GM21515 (cell line): Measurements from ENCODE around the gene LILRA1.
"Not testable (repeated sequence)": the region's sequence is repeated elsewhere in the genome, so short reads cannot be mapped to it uniquely, and the experiment has no call there.

Source experiments
- ATAC-seq: cut with Tn5 transposase; IDR thresholded peaks from one replicate; pipeline ENCODE4 v1.9.1; 2021; ENCODE audit not compliant: unreplicated experiment

Gene LILRA1

DNA sequence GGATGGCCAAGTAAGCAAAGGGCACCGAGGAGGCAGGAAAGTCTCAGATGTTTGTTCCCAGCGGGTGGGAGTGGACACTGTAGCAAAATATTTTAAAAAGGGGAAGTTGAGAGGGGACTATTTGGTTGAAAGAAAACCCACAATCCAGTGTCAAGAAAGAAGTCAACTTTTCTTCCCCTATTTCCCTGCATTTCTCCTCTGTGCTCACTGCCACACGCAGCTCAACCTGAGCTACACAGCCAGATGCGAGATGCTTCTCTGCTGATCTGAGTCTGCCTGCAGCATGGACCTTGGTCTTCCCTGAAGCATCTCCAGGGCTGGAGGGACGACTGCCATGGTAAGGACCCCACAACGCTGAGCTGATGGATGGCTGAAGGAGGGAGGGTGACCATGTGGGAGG is at the start of gene LILRA1:
TSS of gene LILRA1 (plus strand) at position 188 of the 400 bp plus-strand sequence. CDS start 613 bp downstream, outside the sequence.
- ATAC-seq, result not testable (repeated sequence)

DNA sequence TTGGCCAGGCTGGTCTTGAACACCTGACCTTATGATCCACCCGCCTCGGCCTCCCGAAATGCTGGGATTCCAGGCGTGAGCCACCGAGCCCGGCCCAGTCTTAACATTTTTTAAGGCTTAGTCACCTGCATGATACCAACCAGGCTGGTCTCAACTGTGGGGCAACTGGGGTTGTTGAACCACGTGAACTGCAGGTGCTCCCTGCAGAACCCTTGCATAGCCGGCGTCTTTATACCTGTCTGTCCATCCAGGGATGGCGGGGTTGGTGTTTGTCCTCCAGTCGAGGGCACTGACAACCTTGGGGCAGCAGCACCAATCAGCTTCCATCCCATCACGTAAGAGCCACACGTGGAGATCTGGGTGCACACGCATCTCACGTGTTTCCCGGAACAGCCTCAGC is 44.6 kb upstream of the LILRA1 start:
- no peak for ATAC-seq

DNA sequence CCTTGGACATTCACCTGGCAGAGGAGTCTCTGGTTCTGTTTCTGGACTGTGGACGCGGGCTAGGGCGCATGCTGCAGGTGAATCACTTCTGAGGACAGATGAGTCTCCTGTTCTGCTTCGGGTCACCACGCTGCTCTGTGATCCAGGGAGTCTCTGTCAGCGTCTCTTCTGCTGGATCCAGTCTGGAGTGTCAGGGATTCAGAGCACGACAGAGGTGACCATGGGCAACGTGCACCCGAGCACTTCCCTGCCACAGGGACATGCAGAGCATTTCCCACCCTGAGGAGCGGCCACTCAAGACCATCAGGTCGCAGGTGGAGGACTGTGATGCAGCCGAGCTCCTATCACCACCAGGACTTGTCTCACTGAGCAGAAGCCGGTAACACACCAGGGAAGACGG is 44.2 kb upstream of the LILRA1 start:
- ATAC-seq, result no peak

DNA sequence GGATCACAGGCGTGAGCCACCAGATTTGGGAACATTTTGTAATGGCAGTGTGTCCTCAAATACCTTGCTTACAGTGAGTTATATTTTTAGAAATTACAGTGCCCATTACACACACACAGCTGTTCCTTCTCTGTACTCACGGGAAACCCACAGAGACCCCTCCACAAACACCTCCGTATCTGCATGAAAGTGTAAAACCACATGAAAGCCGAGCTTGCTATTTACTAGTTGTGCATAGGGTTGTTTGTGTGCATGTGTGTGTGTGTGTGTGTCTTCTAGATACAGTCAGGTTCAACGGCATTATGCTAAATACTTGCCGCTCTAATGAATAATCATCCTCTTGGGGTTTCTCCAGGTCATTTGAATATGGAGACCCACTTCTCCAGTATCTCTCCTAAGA is 42.1 kb upstream of the LILRA1 start:
- no peak for ATAC-seq

DNA sequence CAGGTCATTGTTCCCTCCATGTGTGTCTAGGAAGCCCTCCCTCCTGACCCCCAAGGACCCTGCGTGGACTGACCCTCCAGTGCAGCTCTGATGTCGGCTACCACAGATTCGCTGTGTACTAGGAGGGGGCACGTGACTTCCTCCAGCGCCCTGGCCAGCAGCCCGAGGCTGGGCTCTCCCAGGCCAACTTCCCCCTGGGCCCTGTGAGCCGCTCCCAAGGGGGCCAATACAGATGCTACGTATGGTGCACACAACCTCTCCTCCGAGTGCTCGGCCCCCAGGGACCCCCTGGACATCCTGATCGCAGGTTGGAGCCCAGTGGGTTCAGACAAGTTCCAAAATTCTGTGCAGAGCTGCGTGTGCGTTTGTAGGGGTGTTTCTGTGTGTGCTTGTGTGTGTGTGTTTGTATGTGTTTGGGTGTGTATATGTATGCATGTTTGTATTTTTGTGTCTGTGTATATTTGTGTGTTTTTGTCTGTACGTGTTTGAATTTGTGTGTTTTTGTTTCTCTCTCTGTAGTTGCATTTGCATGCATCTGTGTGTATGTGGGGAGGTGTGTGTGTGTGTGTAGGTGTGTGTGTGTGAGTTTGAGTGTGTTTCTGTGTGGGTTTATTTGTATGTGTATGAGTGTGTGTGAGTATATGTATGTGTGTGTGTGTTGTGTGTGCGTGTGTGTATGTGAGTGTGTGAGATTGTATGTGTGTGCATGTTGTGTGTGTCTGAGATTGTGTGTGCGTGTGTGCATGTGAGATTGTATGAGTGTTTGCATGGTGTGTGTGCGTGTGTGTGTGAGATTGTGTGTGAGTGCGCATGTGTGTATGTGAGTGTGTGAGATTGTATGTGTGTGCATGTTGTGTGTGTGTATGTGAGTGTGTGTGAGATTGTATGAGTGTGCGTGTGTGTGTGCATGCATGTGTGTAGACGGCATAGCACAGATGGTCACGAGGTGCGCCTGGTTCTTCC is 41.2 kb upstream of the LILRA1 start:
- no peak for ATAC-seq

DNA sequence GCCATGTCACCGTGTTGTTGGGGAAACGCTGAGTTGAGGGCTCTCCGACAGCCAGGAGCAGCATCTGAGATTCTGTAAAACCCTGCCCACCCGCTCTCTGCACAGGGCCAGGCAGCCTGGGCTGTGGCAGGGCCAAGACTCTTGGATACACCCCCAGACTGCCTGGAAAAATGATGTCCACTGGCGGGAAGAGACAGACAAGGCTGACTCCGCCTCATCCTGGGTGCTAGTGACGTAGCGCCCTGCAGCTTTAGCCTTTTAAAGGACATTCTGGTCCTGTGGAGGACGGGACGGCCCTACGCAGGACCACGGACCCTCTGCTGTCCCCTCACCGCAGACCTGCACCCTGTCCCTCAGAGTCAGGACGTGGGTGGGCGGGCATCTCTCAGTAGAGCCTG is 40.5 kb upstream of the LILRA1 start:
- no peak for ATAC-seq

DNA sequence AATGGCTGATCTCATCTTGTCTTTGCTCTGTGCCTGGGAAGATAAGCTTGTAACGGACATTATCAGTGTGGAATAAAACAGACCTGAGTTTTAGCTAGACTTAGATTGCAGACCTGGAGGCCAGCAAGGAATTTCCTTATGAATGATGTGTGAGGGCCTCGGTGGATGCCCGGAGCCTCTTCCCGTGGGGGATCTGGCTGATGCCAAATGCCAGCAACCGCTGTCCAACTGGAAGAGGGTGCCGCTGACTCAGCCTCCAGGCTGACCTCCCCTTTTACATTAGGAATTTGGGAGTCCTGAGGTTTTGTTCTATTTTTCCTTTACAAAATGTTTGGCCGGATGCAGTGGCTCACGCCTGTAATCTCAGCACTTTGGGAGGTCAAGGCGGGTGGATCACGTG is 39.4 kb upstream of the LILRA1 start:
- ATAC-seq, result no peak

DNA sequence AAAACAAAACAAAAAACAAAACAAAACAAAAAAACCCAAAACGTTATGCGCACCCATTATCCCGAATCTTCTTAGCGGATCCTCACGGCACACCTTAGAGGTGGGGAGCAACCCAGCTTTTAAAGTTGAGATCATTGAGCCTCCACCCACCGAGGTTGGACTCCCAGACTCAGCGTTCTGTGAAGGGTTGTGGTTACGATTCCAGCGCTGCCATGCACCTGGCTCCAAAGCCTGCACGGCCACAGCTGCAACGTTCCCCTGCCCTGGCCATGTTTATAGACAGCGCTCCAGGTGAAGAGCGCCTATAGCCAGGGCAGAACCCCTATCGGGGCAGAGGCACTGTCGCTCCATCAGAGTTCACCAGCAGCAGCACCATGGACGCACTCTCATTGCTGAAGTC is 38.5 kb upstream of the LILRA1 start:
- no peak for ATAC-seq

DNA sequence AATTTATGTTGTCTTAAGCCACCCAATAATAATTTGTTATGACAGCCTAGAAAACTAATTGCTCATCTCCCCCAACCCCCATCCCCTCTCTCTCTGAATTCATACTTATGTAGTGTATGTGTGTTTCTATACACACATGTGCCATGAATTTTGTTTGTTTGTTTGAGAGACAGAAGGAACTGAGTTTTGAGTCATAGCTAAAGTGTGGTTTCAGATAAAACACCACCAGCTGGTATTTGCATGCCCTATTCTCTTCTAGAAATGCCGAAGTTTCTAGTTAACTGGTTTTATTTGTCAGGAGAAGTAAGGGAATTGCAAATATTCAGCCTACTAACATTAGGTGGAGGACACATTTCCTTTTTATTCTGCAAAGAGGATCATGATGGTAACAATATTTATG is 37.2 kb upstream of the LILRA1 start:
- no peak for ATAC-seq

DNA sequence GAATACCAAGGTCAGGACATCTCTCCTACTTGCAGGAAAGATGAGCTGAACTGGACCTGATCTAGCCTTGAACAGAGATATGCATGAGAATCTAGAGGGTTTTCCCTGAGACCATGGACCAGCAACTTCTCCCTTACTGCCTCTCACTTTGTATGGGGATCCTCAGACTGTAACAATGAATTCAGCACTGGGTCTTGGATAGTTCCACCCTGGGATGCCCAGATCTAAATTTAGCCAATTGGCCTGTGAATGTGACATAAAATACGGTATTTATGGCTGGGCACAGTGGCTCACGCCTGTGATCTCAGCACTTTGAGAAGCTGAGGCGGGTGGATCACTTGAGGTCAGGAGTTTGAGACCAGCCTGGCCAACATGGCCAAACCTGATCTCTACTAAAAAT is 35.1 kb upstream of the LILRA1 start:
- no peak for ATAC-seq

DNA sequence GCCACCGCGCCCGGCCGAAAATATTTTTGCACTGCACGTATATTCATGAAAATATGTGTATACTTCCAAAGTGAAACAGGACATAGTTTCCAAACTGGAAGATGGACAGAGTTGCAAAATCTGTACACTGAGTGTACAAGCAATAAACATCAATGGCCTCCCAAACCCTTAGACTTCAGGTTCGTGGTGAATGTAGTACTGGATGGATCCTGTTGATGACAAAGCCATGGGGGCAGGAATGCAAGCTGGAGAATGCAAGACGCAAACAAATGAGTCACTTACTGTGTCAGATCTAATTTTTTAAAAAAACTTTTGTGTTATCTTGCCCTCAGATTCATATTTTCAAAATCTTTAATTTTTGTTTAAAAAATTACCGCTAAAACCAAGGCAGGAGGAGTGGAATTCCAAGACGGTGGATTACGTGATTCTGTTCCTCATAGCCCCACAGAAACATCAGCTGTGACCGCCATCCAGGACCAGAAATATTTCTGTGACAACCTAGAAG is 32.5 kb upstream of the LILRA1 start:
- no peak for ATAC-seq

DNA sequence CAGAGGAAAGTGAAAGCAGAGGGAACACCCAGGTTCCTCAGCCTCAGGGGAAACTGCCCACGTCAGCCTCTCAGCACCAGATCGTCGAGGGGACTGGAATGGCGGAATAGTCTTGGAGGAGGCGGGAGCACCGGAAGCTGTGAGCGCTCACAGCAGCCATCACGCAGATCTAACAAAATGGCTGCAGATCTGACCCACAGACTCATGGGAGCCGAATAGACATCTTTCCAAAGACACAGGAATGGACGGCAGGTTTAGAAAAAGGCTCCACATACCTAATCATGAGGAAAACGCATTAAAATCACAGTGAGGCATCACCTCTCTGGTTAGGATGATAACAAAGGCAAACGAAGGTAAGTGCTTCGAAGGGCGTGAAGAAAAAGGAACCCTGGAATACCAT is 31.6 kb upstream of the LILRA1 start:
- ATAC-seq, result no peak

DNA sequence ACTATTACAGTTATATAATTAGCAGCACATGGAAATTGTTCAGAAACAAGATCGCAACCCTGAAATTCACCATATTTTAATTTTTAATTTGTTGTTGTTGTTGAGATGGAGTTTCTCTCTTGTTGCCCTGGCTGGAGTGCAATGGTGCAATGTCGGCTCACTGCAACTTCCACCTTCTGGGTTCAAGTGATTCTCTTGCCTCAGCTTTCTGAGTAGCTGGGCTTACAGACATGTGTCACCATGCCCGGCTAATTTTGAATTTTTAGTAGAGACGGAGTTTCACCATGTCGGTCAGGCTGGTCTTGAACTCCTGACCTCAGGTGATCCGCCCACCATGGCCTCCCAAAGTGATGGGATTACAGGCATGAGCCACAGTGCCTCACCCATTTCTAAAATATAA is 30.2 kb upstream of the LILRA1 start:
- ATAC-seq, result not testable (repeated sequence)

DNA sequence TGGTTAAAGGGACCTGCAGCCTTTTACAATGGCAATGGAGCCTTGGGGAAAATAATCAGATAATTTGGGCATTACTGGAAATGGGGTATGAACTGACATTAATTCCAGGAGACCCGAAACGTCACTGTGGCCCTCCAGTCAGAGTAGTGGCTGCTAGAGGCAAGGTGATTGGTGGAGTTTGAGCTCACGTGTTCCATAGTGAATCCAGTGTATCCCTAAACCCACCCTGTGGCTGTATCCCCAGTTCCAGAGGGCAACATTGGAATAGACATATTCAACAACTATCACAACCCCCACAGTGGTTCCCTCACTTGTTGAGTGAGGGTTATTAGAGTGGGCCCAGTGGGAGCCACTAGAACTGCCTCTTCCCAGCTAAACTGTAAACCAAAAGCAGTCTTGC is 23.1 kb upstream of the LILRA1 start:
- ATAC-seq, result no peak

DNA sequence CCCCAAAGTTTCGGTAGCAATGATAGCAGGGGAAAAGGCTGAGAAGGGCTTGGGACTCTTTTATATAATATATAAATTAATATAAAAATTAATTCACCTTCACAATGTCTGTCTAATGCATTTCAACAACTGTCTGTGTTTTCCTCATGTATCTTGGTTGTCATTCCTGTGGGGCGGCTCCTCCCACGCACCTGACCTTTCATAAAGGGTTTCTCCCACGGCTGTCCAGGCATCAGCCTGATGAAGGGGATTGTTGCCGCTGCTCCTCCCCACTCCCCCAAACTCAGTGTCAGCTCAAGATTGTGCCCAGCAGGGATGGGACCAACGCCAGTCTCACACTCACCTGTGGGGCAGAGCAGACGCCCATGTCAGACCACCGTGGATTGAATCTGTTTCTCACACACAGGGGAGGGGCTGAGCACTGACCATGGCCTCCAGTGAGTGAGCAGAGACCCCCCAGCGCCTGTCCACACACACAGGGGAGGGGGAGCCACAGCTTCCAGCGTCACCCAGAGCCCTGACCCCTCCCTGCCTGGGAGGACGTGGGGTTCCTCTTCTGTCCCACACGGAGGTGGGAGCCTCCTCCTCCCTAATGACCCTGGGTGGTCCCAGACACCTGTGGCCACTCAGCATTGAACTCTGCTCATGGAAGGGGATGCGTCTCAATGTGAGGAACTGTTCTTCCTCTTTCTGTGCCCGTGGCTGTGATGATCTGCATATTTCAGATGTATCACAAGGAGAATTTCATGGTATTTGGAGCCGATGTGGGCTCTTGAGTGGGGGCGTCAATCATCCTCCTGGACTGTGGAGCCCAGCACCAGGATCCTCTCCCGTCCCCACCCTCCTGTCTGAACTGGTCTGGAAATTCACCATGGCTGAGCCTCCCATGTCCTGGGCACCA is 21.5 kb upstream of the LILRA1 start:
- not testable (repeated sequence) for ATAC-seq

DNA sequence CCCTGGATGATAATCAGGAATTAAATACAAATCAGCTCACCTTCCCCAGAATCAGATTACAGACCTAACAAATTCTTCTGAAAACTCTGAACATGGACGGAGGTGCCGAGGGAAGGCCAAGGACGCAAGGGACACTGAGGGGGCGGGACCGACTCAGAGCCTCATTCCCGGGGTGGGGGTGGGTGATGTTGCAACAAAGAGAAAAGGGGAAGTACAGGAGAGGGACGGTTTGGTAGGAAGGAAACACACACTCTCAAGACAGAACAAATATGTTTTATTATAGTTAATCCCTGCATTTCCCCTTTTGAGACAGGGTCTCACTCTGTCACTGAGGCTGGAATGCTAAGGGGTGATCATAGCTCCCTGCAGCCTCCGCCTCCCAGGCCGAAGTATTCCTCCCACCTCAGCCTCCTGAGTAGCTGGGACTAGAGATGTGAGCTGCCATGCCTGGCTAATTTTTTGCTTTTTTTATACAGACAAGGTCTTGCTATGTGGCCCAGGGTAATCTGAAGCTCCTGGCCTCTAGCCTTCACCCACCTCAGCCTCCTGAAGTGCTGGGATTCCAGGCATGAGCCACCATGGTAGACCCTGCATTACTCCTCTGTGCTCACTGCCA is 20.6 kb upstream of the LILRA1 start:
- no peak for ATAC-seq

DNA sequence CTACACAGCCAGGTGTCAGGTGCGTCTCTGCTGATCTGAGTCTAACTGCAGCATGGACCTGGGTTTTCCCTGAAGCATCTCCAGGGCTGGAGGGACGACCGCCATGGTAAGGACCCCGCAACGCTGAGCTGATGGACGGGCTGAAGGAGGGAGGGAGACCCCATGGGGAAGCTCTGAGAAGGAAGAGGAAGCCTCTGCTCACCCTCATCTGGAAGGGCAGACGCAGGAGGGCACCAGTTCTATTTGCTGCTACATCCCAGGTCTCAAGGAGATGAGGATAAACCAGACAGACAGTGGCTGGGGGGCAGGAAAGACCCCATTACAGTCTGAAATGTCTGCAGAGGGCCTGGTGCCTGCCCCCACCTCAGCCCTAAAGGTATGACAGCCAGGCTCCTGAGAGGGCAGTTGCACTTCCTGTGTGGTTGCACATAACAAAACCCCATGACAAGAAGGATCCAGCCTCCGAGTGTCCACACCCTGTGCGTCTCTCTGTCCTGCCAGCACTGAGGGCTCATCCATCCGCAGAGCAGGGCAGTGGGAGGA is 20.0 kb upstream of the LILRA1 start, which contains the start of gene LILRA2:
TSS of gene LILRA2 (plus strand) at position 461 of the 543 bp plus-strand sequence. CDS start 89 bp downstream, outside the sequence.
- ATAC-seq, result no peak

DNA sequence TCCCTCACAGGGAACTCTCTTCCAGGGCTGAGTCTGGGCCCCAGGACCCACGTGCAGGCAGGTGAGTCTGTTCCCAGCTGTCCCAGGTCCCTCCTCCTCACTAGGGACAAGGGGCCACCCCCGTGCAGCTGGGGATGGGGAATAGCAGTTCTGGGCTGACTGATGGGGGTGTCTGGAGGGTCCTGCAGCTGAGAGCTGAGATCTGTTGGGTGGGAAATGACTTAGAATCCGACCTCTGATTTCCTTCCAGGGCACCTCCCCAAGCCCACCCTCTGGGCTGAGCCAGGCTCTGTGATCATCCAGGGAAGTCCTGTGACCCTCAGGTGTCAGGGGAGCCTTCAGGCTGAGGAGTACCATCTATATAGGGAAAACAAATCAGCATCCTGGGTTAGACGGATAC is 19.4 kb upstream of the LILRA1 start:
- no peak for ATAC-seq

DNA sequence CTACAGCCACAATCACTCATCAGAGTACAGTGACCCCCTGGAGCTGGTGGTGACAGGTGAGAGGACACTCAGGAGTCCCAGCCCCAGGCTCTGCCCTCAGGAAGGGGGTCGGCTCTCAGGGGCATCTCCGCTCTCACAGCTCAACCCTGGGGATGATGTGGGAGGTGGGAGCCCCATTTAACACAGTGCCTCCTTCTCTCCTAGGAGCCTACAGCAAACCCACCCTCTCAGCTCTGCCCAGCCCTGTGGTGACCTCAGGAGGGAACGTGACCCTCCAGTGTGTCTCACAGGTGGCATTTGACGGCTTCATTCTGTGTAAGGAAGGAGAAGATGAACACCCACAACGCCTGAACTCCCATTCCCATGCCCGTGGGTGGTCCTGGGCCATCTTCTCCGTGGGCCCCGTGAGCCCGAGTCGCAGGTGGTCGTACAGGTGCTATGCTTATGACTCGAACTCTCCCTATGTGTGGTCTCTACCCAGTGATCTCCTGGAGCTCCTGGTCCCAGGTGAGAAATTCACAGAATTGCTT is 18.8 kb upstream of the LILRA1 start:
- ATAC-seq, result no peak

DNA sequence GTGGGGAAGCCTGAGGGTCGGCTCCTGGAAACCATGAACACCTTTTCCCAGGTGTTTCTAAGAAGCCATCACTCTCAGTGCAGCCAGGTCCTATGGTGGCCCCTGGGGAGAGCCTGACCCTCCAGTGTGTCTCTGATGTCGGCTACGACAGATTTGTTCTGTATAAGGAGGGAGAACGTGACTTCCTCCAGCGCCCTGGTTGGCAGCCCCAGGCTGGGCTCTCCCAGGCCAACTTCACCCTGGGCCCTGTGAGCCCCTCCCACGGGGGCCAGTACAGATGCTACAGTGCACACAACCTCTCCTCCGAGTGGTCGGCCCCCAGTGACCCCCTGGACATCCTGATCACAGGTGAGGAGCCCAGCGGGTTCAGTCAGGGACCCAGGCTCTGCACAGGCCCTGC is 18.2 kb upstream of the LILRA1 start:
- ATAC-seq, result not testable (repeated sequence)
